HG02885 (cell line): ENCODE results near the gene SDE2.
"Not testable (repeated sequence)": the region's sequence is repeated elsewhere in the genome, so short reads cannot be mapped to it uniquely, and the experiment has no call there.

ENCODE experiments used
- ATAC-seq: cut with Tn5 transposase; IDR thresholded peaks from one replicate; pipeline ENCODE4 v1.9.1; 2021; ENCODE audit warnings: mild to moderate bottlenecking; ENCODE audit not compliant: unreplicated experiment, poor library complexity

Gene SDE2

DNA sequence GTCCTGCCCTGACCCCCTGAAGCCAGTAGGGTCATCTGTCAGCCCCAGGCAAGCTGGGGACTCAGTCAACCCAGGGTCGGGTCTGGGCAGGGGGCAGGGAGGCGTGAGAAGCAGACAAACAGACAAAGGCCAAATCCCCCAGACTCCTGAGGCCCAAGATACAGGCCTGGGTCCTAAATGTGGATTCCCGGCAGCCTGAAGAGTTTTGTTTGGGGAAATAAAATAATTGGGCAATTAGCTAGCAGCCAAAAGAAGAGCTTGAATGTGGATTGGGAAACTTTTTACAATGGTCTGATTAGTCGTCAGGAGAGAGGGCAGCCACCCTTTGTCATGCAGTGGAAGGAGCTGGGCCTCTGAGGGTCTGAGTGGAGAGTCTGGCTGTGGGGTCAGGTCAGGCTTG is 53.6 kb downstream of the SDE2 start:
- ATAC-seq, result no peak

DNA sequence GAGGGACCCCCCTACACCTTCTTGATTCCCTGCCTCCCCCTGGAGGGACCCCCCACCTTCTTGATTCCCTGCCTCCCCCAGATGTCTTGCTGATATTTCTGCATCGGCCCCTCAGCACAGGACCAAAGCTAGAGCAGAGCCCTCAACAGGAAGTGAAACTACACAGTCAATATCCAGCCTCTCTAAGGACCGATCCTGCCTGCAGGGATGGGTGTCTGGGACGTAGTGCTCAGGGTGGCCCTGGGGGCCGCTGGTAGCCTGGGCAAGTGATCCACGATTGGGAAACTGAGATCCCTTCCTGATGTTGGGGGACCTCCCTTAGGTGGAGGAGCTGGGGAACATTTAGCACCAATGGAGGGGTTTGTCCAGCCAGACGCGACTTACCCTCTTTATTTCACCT is 54.2 kb downstream of the SDE2 start:
- ATAC-seq, result peak; percentile 83

- ATAC-seq, result no peak
These were observed 54.8 kb downstream of the SDE2 start for GRCh38 chr1:225944387-225944786.

DNA sequence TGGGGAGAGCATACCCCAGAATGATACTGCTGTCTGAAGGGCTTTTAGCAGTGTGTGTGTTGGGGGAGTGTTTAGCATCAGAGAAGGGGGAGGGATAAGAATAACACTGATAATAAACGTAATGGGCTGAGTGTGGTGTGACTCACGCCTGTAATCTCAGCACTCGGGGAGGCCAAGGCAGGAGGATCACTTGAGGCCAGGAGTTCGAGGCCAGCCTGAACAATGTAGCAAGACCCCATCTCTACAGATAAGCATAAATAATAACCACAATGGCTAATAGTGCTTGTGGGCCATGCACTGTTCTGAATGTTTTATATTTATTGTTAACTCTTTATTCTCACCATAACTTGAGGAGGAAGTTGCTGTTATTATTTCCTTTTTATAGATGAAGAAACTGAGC is 55.6 kb downstream of the SDE2 start:
- no peak for ATAC-seq

- peak; percentile 73 for ATAC-seq
These were observed 56.6 kb downstream of the SDE2 start for GRCh38 chr1:225942574-225942973.

GRCh38 chr1:225941942-225942222 is 57.3 kb downstream of the SDE2 start:
- no peak for ATAC-seq

GRCh38 chr1:225941187-225941941 is 57.8 kb downstream of the SDE2 start, which contains the start of gene LEFTY2:
TSS of gene LEFTY2 (minus strand) at chr1:225941220. CDS start at chr1:225941140, 80 bp downstream.
- no peak for ATAC-seq

DNA sequence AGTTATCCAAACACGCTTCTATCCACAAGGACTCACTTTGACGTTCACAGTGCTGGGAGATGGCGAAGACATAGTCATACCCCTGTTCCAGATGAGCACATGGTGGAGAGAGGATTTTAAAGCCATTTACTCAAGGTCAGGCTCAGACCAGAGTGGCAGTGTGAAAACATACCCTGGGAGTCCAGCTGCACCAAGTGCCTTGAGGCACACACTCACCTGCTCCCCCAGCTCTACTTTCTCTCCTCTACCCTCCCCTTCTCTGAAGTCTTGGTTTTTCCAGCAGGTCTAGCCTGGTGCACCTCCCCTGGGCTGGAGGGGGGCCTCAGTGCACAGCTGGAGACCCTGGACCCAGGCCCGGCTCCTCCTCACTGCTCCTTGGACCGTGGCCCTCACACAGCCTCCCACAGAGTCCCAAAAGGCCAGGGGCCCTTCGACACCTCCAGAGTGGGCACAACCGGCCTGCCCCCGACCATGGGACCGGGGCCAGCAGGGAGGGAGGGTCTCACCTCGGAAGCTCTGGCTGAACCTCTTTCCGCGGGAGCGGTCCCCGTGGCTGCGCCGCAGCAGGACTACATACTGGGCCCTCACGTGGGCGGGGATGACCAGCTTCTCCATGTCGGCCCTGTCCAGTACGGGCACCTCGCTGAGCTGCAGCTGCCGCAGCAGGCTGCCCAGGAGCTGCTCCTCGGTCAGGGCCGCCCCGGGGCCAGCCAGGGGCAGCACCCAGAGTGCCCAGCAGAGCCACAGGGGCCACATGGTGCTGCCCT is 58.6 kb downstream of the SDE2 start:
- no peak for ATAC-seq

DNA sequence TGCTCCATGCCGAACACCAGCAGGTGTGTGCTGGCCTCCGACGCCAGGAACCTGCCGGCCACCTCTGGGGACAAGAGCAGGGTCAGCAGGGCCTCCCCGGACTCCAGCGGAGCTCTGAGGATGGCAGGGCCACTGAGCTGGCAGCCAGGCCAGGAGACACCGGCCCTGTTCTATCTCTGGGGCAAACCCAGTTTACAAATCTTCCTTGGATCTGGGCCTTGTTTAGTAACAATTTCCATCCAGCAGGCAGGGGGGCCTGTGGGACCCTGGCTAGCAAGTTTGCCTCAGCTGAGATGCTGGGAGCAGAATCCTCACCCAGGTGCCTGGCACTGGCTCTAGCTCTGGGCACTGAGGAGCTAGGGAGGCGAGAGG is 59.2 kb downstream of the SDE2 start:
- ATAC-seq, result not testable (repeated sequence)

GRCh38 chr1:225939097-225939938 is 59.8 kb downstream of the SDE2 start:
- ATAC-seq, result not testable (repeated sequence)

DNA sequence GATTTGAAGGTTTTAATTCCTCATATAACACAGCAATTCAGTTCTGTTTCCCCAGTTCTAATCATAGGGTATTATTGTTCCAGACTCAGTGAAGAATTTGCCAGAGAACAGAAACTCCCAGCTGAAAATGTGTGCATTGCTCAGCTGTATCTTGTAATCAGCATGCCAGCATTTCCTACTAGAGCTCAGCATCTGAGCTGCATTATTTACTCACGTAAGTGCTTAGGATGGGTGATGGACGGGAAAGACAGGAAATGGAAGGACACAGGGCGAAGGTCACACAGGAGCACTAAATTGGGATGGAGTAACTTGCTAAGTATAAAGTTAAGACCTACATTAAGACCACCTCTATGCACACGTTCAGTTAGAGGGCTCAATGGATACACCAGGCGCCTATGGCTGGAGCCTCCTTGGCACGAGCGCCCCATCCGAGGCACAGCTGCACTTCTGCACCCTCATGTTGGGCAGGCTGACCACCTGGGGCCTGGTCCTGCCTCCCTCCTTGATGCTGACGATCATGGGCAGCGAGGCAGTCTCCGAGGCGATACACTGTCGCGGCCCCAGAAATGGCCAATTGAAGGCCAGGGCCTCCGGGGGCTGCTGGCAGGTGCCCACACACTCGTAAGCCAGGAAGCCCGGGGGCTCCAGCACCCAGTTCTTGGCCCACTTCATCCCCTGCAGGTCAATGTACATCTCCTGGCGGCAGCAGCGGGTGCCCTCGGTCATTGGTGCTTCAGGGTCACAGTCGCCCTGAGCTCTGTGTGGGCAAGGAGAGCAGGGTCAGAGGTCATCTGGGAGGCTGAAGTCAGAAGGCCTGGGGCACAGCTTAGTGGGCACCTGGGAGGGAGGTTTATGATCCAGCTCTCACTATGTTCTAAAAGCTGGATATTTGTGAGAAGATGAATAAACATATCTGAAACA is 61.8 kb downstream of the SDE2 start:
- ATAC-seq, result no peak

GRCh38 chr1:225936523-225936922 is 62.6 kb downstream of the SDE2 start:
- ATAC-seq, result no peak

GRCh38 chr1:225936086-225936485 is 63.1 kb downstream of the SDE2 start:
- ATAC-seq, result not testable (repeated sequence)

DNA sequence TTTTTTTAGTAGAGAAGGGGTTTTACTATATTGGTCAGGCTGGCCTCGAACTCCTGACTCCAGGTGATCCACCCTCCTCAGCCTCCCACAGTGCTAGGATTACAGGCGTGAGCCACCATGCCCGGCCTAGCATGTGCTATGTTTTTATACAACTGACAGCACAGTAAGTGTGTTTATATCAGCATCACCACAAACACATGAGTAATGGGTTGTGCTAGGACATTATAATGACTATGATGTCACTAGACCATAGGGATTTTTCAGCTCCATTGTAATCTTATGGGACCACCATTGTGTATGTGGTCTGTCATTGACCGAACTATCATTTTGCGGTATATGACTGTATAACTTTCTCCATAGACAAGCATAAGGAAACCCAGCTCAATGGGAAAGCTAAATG is 64.4 kb downstream of the SDE2 start:
- ATAC-seq, result no peak

- ATAC-seq, result no peak
These were observed 66.1 kb downstream of the SDE2 start for GRCh38 chr1:225933072-225933471.
